ENCODE data around the gene ATG7.

ATG7 gene

GRCh38 chr3:11552289-11553264 lies 280.4 kb downstream of the ATG7 start:
- DNase-seq (ENCODE audit: low read depth in 3 of 3) = no peak

DNA sequence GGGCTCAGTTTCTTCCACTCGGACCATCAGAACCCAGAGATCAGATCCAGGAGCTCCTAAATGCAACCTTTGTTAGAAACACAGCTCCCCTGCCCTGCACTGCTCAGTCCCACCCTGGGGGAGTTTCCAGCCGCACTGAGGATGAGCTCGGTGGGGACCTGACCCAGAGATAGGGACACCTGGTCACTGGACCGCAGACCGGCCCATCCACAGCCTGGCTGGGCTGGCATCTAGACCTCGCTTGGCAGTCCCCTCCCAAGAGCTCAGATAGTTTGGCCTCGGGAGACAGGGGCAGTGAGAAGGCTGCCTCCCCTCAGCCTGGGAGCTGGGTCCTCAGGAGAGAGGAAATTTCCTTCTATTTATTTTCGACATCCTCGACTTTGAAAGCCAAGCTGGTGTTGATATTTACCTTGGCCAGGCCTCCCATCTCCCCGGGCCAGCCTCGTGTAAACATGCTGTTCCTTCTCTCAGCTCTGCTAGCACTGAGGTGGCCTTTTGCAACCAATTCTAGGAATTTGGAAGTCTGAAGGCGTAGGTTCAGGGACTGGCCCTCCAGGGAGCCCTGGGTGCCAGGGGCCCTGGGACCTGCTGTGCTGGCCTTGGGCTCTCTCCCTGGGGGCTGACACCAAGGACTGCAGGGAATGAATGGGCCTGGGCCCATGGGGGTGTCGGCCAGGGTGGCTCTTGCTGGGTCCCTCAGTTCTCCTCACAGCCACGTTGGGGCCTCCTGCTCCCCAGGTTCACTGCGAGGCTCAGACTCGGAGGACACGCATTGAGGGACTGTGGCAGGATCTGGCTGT lies 281.4 kb downstream of the ATG7 start:
- DNase-seq (ENCODE audit: low read depth in 3 of 3) = no peak

GRCh38 chr3:11554236-11554610 lies 282.0 kb downstream of the ATG7 start:
- DNase-seq (ENCODE audit: low read depth in 3 of 3) = no peak

DNA sequence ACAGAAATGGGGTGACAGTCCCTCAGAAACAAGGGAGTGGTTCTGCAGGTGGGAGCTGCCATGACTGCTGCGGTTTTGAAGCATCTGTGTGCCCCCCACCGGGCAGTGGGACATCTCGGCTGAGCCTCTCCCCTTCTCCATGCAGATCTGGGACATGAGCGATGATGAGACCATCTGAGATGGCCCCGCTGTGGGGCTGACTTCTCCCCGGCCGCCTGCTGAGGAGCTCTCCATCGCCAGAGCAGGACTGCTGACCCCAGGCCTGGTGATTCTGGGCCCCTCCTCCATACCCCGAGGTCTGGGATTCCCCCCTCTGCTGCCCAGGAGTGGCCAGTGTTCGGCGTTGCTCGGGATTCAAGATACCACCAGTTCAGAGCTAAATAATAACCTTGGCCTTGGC lies 282.5 kb downstream of the ATG7 start:
- no peak for DNase-seq (ENCODE audit: low read depth in 3 of 3)

DNA sequence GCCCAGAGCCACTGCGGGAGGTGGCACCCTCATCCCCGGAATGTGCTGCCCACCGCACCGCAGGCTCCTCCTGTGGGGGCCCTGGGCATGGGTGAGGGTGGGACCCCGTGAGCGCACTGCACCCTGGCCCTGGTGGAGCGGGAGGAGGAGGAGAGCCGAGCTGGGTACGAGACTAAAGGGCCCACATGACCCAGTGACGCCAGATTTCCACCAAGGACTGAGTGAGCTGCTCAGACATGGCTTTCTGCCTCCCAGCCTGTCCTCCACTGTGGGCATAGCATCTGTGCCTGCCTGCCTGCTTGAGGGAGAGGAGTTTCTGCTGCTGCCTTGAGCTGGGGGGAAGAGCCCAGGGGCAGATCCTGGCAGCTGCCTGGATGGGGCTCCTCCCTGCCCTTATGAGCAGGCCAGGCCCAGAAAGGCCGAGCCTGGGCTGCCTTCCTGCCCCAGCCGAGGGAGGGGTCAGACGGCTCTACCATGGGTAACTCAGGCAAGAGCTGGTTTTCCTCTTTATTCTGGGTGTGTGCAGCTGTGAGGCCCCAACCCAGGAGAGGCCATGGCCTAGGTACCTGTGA lies 283.1 kb downstream of the ATG7 start:
- DNase-seq (ENCODE audit: low read depth in 3 of 3) = no peak

GRCh38 chr3:11555881-11556633 lies 283.9 kb downstream of the ATG7 start:
- DNase-seq (ENCODE audit: low read depth in 3 of 3) = no peak

- DNase-seq (ENCODE audit: low read depth in 3 of 3) = no peak
These were observed 284.9 kb downstream of the ATG7 start for GRCh38 chr3:11556851-11557644.

- peak in 1 of 3 experiments; percentile 18 for DNase-seq (ENCODE audit: low read depth in 3 of 3)
These were observed 285.8 kb downstream of the ATG7 start for GRCh38 chr3:11558002-11558401.

GRCh38 chr3:11558411-11558903 lies 286.3 kb downstream of the ATG7 start:
- DNase-seq (ENCODE audit: low read depth in 3 of 3) = no peak

GRCh38 chr3:11558918-11559815 lies 287.0 kb downstream of the ATG7 start:
- no peak for DNase-seq (ENCODE audit: low read depth in 3 of 3)

GRCh38 chr3:11559816-11560633 lies 287.8 kb downstream of the ATG7 start:
- no peak for DNase-seq (ENCODE audit: low read depth in 3 of 3)

DNA sequence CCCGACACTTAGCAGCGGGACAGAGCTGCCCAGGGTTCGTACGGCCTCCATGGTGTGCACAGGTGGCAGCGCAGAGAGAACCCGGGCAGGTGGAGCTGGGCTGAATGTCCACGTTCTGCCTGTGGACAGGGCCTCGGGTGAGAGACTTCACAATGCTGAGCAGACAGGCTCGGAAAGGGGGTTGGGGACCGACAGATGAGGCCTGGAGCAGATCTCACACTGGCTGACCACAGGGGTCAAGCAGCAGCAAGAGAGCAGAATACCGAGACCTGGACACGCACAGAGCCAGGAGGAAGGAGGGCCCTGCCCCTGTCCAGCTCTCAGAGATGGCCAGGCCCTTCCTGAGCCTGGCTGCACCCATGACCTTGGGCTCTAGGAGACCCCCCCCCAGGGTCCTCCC lies 288.5 kb downstream of the ATG7 start:
- DNase-seq (ENCODE audit: low read depth in 3 of 3) = no peak

- no peak for DNase-seq (ENCODE audit: low read depth in 3 of 3)
These were observed 290.2 kb downstream of the ATG7 start for GRCh38 chr3:11562277-11562881.

- DNase-seq (ENCODE audit: low read depth in 3 of 3) = no peak
These were observed 291.1 kb downstream of the ATG7 start for GRCh38 chr3:11563159-11563864.

DNA sequence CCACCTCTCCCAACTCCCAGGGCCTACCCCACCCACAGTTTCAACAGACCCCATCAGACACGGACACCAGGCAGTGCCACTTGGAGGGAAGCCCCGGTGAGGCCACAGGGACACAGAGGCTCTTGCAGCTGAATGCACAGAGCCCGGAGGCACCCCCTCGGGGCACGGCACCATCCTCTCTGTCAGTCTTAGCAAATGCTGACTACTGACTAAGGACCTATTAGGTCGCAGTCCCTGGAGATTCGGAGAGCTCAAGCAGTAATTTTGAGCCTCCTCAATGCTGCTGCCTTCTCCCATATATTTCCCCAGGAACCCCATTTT lies 291.6 kb downstream of the ATG7 start:
- no peak for DNase-seq (ENCODE audit: low read depth in 3 of 3)

DNA sequence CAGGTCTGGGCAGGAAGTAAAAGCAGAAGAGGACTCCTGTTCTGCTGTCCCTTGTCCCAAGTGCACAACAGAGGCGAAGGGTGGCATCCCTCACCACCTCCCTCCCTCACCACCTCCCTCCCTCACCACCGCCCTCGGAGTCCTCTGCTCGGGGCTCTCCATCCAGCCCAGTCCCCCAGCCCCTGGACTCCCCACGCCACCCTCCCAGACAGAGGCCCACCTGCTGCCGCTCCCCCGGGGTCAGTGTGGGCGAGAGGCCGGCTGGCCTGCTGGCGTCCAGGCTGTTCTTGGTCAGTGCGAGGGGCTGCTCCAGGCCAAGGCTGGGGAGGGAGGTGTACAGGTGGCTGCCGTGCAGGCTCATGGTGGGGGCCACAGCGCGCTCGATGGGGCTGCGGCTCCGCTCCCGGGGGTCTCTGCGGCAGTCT lies 292.4 kb downstream of the ATG7 start:
- DNase-seq (ENCODE audit: low read depth in 3 of 3) = no peak

DNA sequence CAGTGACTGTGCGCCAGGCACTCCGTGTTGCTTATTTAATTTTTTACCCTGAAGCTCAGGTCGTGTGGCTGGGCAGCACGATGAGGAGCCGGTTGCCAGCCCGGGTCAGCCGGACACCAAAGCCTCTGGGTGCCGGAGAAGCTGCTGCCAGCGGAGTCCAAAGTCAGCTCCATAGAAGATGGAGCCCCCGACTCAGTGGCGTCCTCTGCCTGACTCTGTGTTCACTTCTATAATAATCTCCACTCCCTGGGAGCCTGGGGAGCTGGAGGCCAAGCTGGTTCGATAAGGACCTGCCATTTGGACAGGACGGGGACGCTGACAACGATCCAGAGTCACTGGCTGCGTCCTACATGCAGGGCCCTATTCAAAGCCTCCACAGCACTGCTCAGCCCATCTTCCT lies 292.9 kb downstream of the ATG7 start:
- DNase-seq (ENCODE audit: low read depth in 3 of 3) = no peak

DNA sequence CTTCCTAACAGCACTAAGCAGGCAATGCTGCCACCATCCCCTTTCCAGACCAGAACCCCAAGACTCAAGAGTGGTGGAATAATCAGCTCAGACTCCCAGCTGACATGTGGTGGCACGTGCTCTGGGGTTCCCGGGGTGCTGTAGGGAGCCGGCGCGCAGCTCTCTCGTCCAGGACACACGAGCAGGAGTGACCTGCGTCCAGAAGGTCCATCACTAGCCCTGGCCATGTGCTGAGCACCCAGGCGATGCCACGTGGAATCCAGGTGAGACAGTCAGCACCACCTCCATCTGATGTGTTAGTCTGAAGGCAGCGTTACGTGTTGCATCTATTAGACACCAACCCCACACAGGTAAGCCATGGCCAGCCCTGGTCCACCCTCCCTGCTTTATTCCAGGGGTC lies 293.3 kb downstream of the ATG7 start:
- no peak for DNase-seq (ENCODE audit: low read depth in 3 of 3)
